ENCODE measurements around the gene NDUFC2.
"Not testable (repeated sequence)": the region's sequence is repeated elsewhere in the genome, so short reads cannot be mapped to it uniquely, and the experiment has no call there.

The NDUFC2 gene

GRCh38 chr11:78030429-78031325 is 49.0 kb downstream of the NDUFC2 start:
- no peak for DNase-seq (ENCODE audit: low read depth)

DNA sequence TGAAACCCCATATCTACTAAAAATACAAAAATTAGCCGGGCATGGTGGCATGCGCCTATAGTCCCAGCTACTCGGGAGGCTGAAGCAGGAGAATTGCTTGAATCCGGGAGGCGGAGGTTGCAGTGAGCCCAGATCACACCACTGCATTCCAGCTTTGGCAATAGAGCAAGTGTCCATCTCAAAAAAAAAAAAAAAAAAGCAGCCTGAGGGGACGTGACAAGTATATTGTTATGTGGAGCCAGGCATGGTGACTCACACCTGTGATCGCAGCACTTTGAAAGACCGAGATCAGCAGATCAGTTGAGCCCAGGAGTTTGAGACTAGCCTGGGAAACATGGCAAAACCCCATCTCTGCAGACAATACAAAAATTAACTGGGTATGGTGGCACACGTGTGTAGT is 51.2 kb downstream of the NDUFC2 start:
- DNase-seq (ENCODE audit: low read depth) = not testable (repeated sequence)

DNA sequence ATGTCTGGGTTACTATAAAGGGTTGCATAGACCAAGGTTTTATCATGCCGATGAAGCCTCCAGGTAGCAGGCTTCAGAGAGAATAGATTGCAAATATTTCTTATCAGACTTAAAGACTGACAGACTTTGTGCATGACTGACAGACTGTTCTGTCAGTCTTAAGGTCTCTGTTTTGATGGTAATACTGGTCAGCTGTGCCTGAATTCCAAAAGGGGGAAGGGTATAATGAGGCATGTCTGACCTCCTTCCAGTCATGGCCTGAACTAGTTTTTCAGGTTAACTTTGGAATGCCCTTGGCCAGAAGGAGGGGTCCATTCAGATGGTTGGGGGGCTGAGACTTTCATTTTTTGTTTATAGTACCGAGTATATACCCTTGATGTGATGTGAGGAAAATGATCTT is 51.9 kb downstream of the NDUFC2 start:
- DNase-seq (ENCODE audit: low read depth) = no peak

DNA sequence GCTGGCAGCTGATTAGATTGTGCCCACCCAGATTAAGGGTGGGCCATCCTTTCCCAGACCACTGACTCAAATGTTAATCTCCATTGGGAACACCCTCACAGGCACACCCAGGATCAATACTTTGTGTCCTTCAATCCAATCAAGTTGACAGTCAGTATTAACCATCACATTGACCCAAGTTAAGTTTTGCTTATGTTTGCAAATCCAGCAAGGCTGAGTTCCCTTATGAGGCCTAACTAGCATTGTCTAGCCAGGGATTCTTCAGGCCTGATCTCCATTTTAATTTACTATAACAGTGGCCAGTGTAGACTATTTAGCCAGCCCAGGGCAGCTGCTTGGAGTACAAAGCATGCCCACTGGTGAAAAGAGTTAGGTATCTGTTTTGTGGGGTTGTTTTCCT is 54.3 kb downstream of the NDUFC2 start:
- no peak for DNase-seq (ENCODE audit: low read depth)

GRCh38 chr11:78023426-78023825 is 56.2 kb downstream of the NDUFC2 start:
- no peak for DNase-seq (ENCODE audit: low read depth)

- DNase-seq (ENCODE audit: low read depth) = no peak
These were observed 57.0 kb downstream of the NDUFC2 start, which contains the start of gene KCTD14 for GRCh38 chr11:78022397-78023396. Gene KCTD14, minus strand, starts transcription at chr11:78023276. Its CDS starts 27 bp downstream, at chr11:78023249.

- DNase-seq (ENCODE audit: low read depth) = no peak
These were observed 58.1 kb downstream of the NDUFC2 start for GRCh38 chr11:78021611-78022010.

GRCh38 chr11:78020246-78020645 is 59.4 kb downstream of the NDUFC2 start:
- DNase-seq (ENCODE audit: low read depth) = no peak

GRCh38 chr11:78019808-78020207 is 59.9 kb downstream of the NDUFC2 start:
- DNase-seq (ENCODE audit: low read depth) = no peak

Data from stimulated activated CD8-positive, alpha-beta memory T cell treated with anti-CD3 and anti-CD28 coated beads, Interleukin-7, amount 100 ng/mL, for 24 hours (primary cell).